Stimulated activated memory B cell treated with anti-CD40 and anti-IgM and Interleukin-4, amounts not matched to agents 10 μg/mL and 1 μg/mL and 100 μg/mL, for 72 hours (primary cell): ENCODE results near the gene PINK1.

Source experiments
- ATAC-seq: fragments of 150-1000 bp; cut with Tn5 transposase; 2 replicates; pipeline ENCODE4 v1.10.0; 2021
- H3K27ac Mint-ChIP-seq: one replicate; pipeline ENCODE4 v1.8.0; 2022; ENCODE audit warnings: mild to moderate bottlenecking, mixed read lengths
- H3K27me3 Mint-ChIP-seq: one replicate; pipeline ENCODE4 v1.8.0; 2022; ENCODE audit warnings: mixed read lengths
- H3K36me3 Mint-ChIP-seq: one replicate; pipeline ENCODE4 v1.8.0; 2022; ENCODE audit warnings: mixed read lengths
- H3K4me1 Mint-ChIP-seq: one replicate; pipeline ENCODE4 v1.8.0; 2022; ENCODE audit warnings: mixed read lengths
- H3K4me3 Mint-ChIP-seq: one replicate; pipeline ENCODE4 v1.8.0; 2022; ENCODE audit warnings: mild to moderate bottlenecking, moderate library complexity, mixed read lengths
- H3K9me3 Mint-ChIP-seq: one replicate; pipeline ENCODE4 v1.8.0; 2022; ENCODE audit warnings: mixed read lengths

The PINK1 gene

GRCh38 chr1:20633190-20634064, at the start of gene PINK1:
Gene PINK1, plus strand, starts transcription at chr1:20633458. Its CDS starts 91 bp downstream, at chr1:20633549.
- peak; percentile 93 for ATAC-seq
- peak within 1 kb of the TSS; percentile 78 for H3K4me3 Mint-ChIP-seq
- H3K27ac Mint-ChIP-seq: peak within 1 kb of the TSS; percentile 69
- no peaks in the 10 kb centered on the region for H3K9me3 Mint-ChIP-seq
- H3K4me1 Mint-ChIP-seq: peaks cover 17% of the 10 kb centered on the region
- H3K27me3 Mint-ChIP-seq: no peaks in the 10 kb centered on the region
- peaks cover under 1% of the 10 kb centered on the region for H3K36me3 Mint-ChIP-seq

- H3K4me1 Mint-ChIP-seq: peaks cover 9% of the 10 kb centered on the region
- H3K9me3 Mint-ChIP-seq: no peaks in the 10 kb centered on the region
- ATAC-seq: no peak
- peaks cover 41% of the 10 kb centered on the region for H3K27me3 Mint-ChIP-seq
- H3K27ac Mint-ChIP-seq: no peak overlapping the region
- no peak overlapping the region for H3K4me3 Mint-ChIP-seq
- H3K36me3 Mint-ChIP-seq: no peaks in the 10 kb centered on the region
Observed at GRCh38 chr1:20584890-20585289, 48.4 kb upstream of the PINK1 start.

GRCh38 chr1:20586953-20587660, 46.2 kb upstream of the PINK1 start:
- ATAC-seq: no peak
- no peaks in the 10 kb centered on the region for H3K9me3 Mint-ChIP-seq
- peaks cover 9% of the 10 kb centered on the region for H3K4me1 Mint-ChIP-seq
- H3K27ac Mint-ChIP-seq: no peak overlapping the region
- H3K27me3 Mint-ChIP-seq: peaks cover 64% of the 10 kb centered on the region
- no peaks in the 10 kb centered on the region for H3K36me3 Mint-ChIP-seq
- H3K4me3 Mint-ChIP-seq: no peak overlapping the region

- H3K4me3 Mint-ChIP-seq: no peak overlapping the region
- peaks cover 9% of the 10 kb centered on the region for H3K4me1 Mint-ChIP-seq
- H3K27ac Mint-ChIP-seq: no peak overlapping the region
- H3K27me3 Mint-ChIP-seq: peaks cover 69% of the 10 kb centered on the region
- no peaks in the 10 kb centered on the region for H3K36me3 Mint-ChIP-seq
- no peaks in the 10 kb centered on the region for H3K9me3 Mint-ChIP-seq
- ATAC-seq: no peak
Observed at GRCh38 chr1:20587661-20588053, 45.6 kb upstream of the PINK1 start.

- ATAC-seq: peak; percentile 25
- Mint-ChIP-seq H3K27me3 (peaks cover 73% of the 10 kb centered on the region), H3K9me3 (no peaks in the 10 kb centered on the region), H3K4me1 (peaks cover 9% of the 10 kb centered on the region), H3K4me3 (no peak within 1 kb of the TSS), H3K27ac (no peak within 1 kb of the TSS), H3K36me3 (no peaks in the 10 kb centered on the region)
Observed at GRCh38 chr1:20588634-20589225, 44.5 kb upstream of the PINK1 start, which contains the start of gene CDA. Gene CDA, plus strand, starts transcription at chr1:20589097. Its CDS starts 33 bp downstream, at chr1:20589130.

- H3K27me3 Mint-ChIP-seq: peaks cover 75% of the 10 kb centered on the region
- H3K4me1 Mint-ChIP-seq: peaks cover 9% of the 10 kb centered on the region
- H3K4me3 Mint-ChIP-seq: no peak overlapping the region
- no peak overlapping the region for H3K27ac Mint-ChIP-seq
- H3K36me3 Mint-ChIP-seq: no peaks in the 10 kb centered on the region
- no peaks in the 10 kb centered on the region for H3K9me3 Mint-ChIP-seq
- ATAC-seq: peak; percentile 31
Observed at GRCh38 chr1:20589331-20590278, 43.7 kb upstream of the PINK1 start.

GRCh38 chr1:20590306-20590777, 42.9 kb upstream of the PINK1 start:
- H3K9me3 Mint-ChIP-seq: no peaks in the 10 kb centered on the region
- H3K4me3 Mint-ChIP-seq: no peak overlapping the region
- H3K27me3 Mint-ChIP-seq: peaks cover 81% of the 10 kb centered on the region
- H3K36me3 Mint-ChIP-seq: no peaks in the 10 kb centered on the region
- no peak for ATAC-seq
- H3K27ac Mint-ChIP-seq: no peak overlapping the region
- peaks cover 9% of the 10 kb centered on the region for H3K4me1 Mint-ChIP-seq

GRCh38 chr1:20593756-20594155, 39.5 kb upstream of the PINK1 start:
- Mint-ChIP-seq H3K27ac (no peak overlapping the region), H3K4me1 (peaks cover 8% of the 10 kb centered on the region), H3K36me3 (no peaks in the 10 kb centered on the region)

GRCh38 chr1:20594746-20595145, 38.5 kb upstream of the PINK1 start:
- Mint-ChIP-seq H3K27ac (no peak overlapping the region), H3K4me1 (no peaks in the 10 kb centered on the region), H3K9me3 (peaks cover 4% of the 10 kb centered on the region), H3K4me3 (no peak overlapping the region), H3K36me3 (no peaks in the 10 kb centered on the region), H3K27me3 (peaks cover 61% of the 10 kb centered on the region)
- no peak for ATAC-seq

More at GRCh38 chr1:20593756-20594155, 39.5 kb upstream of the PINK1 start:
- ATAC-seq: no peak
- Mint-ChIP-seq H3K9me3 (peaks cover under 1% of the 10 kb centered on the region), H3K4me3 (no peak overlapping the region), H3K27me3 (peaks cover 66% of the 10 kb centered on the region)

GRCh38 chr1:20596106-20596505, 37.2 kb upstream of the PINK1 start:
- Mint-ChIP-seq H3K4me1 (no peaks in the 10 kb centered on the region), H3K9me3 (peaks cover 4% of the 10 kb centered on the region), H3K27me3 (peaks cover 48% of the 10 kb centered on the region), H3K27ac (no peak overlapping the region), H3K36me3 (no peaks in the 10 kb centered on the region), H3K4me3 (no peak overlapping the region)
- no peak for ATAC-seq

- Mint-ChIP-seq H3K36me3 (no peaks in the 10 kb centered on the region), H3K27ac (no peak overlapping the region), H3K9me3 (peaks cover 4% of the 10 kb centered on the region), H3K27me3 (peaks cover 32% of the 10 kb centered on the region), H3K4me3 (no peak overlapping the region), H3K4me1 (no peaks in the 10 kb centered on the region)
- no peak for ATAC-seq
Observed at GRCh38 chr1:20597650-20598049, 35.6 kb upstream of the PINK1 start.

GRCh38 chr1:20600156-20600555, 33.1 kb upstream of the PINK1 start:
- Mint-ChIP-seq H3K27me3 (peaks cover 14% of the 10 kb centered on the region), H3K9me3 (peaks cover 4% of the 10 kb centered on the region), H3K4me3 (no peak overlapping the region), H3K4me1 (no peaks in the 10 kb centered on the region), H3K36me3 (no peaks in the 10 kb centered on the region), H3K27ac (no peak overlapping the region)
- no peak for ATAC-seq

GRCh38 chr1:20601129-20601825, 32.0 kb upstream of the PINK1 start:
- Mint-ChIP-seq H3K9me3 (peaks cover 4% of the 10 kb centered on the region), H3K4me1 (no peaks in the 10 kb centered on the region), H3K4me3 (no peak overlapping the region), H3K36me3 (no peaks in the 10 kb centered on the region), H3K27me3 (peaks cover 9% of the 10 kb centered on the region), H3K27ac (no peak overlapping the region)
- ATAC-seq: no peak
